Prostate gland (tissue), 2 donors: Measurements from ENCODE around the gene NRF1.

Source experiments
- CTCF ChIP-seq, 4 experiments: fragments of 200-600 bp in 2 of 4; fragments of 450-650 bp in 2 of 4; sonication (generic) in 2 of 4; IDR thresholded peaks; 1 replicate in 3 of 4; 2 replicates in 1 of 4; pipeline ENCODE4 v1.5.1; 2016 to 2019; ENCODE audit warnings: antibody characterized with exemption in 4 of 4, mild to moderate bottlenecking in 2 of 4, moderate library complexity in 2 of 4
- POLR2A ChIP-seq: fragments of 450-650 bp; IDR thresholded peaks from one replicate; pipeline ENCODE4 v1.6.1; 2016; ENCODE audit warnings: antibody characterized with exemption, mild to moderate bottlenecking

GRCh38 chr7:129801882-129802281 is 190.4 kb downstream of the NRF1 start:
- no peak for TF ChIP-seq POLR2A
- TF ChIP-seq CTCF (IDR thresholded peaks at IDR 0.05), result no peak
